EL (cell line): ENCODE results near the gene BCL6B.

Experiments used
- DNase-seq: peaks from one replicate; pipeline ENCODE4 v3.0.0-alpha.2; 2016

BCL6B gene

DNA sequence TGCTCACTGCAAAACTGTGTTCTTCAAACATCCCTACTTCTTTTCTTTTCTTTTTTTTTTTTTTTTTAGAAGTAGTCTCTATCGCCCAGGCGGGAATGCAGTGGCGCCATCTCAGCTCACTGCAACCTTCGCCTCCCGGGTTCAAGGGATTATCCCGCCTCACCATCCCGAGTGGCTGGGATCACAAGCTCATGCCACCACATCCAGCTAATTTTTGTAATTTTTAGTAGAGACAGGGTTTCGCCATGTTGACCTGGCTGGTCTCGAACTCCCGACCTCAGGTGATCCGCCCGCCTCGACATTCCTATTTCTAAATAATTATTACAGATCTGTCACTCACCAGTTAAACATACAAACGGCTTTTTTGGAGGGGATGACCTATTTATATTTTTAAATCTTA lies 11.4 kb upstream of the BCL6B start:
- no peak for DNase-seq

- DNase-seq: no peak
Measured at GRCh38 chr17:7011942-7012254, 11.0 kb upstream of the BCL6B start.

DNA sequence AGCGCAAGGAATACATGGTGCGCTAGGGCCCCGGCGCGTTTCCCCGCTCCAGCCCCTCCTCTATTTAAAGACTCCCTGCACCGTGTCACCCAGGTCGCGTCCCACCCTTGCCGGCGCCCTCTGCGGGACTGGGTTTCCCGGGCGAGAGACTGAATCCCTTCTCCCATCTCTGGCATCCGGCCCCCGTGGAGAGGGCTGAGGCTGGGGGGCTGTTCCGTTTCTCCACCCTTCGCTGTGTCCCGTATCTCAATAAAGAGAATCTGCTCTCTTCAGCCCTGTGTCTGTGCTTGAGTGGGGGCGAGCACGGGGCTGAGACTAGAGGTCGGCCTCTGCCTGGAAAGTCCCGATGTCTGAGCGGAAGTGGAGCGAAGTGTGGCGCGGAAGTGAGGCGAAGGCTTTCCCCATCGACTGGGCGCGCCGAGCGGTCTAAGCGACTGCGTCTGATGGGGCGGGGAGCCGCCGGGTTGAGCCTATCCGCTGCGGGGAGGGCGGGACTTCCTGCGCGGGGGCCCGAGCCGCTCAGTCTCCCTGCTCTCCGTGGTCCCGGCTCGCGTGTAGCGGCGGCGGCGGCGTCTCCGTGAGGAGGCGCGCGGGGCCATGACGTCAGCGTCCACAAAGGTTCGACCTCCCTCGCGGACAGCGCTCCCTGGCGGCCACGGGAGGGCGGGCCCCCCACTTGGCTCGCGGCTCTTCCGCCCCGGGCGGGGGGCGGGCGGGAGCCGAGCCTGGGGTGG lies 8.4 kb upstream of the BCL6B start:
- DNase-seq: peak; percentile 98

GRCh38 chr17:7014995-7015958 lies 7.6 kb upstream of the BCL6B start:
- peak; percentile 65 for DNase-seq

GRCh38 chr17:7016418-7016817 lies 6.4 kb upstream of the BCL6B start:
- no peak for DNase-seq

DNA sequence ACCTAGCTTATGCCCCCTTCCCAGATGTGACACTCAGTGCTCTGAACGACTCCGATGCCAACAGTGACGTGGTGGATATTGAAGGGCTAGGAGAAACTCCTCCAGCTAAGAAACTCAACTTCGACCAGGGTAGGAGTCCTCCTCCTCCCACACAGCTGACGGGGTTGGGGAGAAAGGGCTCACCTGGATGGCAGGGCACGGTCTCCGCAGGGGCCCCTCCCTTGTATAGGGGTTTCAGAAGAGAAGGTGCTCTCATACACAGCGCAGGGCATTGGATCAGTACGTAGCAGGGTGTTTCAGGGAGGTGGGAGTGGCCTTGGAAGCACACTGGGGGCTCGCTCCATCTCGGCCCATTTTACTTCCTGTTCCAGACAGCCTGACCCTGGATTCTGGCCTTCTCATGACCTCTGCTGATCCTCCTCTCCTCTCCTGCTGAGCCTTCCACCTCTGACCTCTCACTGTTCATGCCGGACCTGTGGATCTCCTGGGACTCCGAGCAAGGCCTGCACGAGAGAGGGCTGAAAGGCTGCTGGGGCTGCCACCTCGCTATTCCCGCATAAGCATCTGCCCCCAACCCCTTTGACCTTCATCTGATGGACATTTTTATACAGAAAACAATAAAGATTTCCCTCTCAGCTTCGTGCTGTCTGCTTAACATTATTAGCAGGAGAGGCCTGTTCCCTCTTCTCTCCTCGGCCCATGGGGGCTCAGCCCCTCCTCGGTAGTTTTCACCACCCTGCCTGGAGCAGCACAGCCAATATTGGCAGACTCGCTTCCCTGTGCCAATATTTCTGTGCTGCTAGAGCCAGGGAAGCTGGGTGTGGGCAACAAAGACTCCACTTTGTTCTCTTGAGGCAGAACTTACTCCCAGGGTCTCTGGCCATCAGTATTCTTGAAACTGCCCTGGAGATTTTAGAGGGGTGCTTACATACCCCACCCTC lies 5.7 kb upstream of the BCL6B start:
- DNase-seq: no peak

DNA sequence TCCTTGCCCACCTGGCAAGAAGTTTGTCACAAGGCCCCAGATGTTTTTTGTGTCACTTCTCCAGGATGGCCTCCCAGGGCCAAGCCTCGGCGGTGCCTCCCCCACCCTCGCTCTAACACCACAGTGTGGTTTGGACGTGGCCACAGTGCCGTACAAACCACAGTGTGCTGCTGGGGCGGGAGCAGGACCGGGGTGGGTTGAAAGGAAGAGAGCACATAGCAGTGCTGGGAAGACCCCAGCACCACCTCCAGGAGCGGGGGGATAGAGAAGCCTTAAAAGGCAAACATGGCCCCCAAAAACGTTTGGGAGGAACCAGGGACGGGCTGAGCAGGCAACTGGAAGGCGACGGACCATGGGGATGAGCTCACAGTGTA lies 5.0 kb upstream of the BCL6B start:
- DNase-seq: no peak

GRCh38 chr17:7018331-7018964 lies 4.4 kb upstream of the BCL6B start:
- DNase-seq: no peak

DNA sequence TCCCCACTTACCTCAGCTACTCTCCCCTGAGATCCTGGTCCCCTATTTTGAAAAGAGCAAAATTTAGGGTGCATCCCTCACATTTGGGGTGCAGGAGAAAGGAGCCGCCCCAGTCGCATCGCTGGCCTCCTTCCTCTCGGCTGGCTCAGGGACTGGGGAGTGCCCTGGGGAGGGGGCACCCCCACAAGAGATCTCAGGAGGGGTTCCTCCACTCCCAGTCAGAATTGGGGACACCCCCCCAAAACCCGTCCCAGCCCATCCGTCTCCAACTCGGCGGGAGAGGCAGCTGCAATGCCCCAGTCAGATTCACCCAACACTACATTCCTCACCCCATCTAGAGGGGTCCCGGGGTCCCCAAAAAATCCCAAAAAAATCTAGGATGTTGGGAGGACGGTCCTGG lies 3.5 kb upstream of the BCL6B start:
- no peak for DNase-seq

GRCh38 chr17:7019839-7020519 lies 2.9 kb upstream of the BCL6B start:
- peak; percentile 60 for DNase-seq

DNA sequence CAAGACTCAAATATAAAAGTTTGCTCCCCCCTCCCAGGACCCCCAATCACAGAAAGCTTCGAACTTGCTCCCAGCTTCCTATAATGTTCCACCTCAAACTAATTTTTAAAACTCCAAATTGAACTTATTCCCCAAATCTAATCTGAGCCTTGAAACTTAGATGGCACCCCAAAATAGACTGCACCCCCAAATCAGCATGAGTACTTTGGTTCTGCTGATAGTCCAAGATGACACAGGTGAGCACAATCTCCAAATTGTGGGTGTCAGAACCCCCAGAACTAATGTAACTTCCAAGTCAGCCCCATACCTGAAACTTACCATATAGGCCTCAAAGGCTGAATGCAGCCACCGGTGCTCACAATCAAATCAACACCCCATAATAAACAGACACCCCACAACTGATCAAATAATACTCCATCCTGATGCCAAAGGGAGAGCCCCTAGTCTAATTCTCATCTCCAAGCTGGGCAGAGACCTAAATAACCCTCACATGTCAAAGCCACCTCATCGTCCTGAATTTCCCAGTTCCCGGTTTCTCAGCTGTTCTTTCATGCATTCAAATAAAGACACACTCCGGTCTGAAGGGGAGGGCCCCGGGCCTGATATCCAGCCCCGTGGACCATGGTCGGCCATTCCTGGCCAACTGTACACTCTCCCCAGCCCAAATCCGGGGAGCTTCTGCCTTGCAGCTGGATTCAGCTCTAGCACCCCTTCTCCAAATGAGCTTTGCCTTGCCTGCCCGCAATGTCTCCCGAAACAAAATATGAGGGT lies 1.8 kb upstream of the BCL6B start:
- no peak for DNase-seq

DNA sequence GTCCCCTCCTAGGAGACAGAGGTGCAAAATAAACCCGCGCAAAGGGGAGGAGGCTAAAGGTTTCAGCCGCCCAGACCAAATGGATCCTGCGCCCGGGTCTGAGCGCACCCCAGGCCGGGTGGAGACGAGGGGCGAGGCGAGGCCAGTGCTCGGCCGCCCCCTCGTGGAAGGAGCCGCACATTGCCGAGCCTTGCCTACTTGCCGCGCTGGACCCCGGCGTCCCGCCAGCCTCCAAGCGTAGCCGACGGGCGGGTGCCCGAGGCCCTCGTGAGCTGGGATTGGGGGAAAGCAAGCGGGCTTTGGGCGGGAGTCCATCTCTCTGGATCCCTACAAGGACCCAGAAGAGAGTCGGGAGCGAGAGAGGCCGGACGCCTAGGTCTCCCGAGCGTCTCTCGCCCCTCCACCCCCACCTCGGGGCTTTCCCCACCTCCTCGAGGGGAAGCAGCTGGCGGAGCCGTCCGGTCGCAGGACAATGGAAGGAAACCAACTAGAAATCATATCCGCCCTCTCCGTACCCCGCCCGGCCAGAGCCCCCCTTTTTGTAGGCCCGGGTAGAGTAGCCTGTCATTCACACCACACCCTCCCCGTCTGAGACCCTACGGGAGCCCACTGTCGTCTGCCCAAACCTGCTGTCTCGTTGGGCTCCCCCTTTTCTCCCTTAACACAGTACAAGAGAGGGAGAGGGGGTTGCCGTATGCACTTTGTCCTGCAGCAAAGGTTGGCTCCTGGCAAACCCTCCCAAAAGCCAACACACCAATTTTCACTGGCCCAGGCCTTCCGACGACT lies 664 bp upstream of the BCL6B start:
- peak; percentile 72 for DNase-seq

DNA sequence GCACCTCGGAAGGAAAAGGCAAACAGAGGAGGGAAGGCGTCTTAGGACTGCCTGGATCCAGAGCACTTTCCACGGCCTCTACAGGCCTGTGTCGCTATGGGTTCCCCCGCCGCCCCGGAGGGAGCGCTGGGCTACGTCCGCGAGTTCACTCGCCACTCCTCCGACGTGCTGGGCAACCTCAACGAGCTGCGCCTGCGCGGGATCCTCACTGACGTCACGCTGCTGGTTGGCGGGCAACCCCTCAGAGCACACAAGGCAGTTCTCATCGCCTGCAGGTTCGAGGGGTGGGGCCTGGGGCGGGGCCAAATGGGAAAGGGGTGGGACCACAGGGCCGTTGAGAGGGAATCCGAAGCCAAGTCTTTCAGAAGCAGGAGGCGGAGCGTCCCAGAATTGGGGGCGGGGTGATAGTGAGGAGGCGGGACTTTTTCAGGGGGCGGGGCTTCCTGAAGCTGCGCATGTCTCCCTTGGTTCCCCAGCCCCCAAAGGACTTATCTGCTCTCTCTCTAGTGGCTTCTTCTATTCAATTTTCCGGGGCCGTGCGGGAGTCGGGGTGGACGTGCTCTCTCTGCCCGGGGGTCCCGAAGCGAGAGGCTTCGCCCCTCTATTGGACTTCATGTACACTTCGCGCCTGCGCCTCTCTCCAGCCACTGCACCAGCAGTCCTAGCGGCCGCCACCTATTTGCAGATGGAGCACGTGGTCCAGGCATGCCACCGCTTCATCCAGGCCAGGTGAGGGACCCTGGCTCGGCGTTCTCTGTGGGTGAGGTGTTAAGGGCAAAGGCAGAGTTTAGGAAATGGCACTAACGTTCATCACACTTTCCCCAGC lies 939 bp downstream of the BCL6B start:
- peak; percentile 84 for DNase-seq

- DNase-seq: no peak
Measured at GRCh38 chr17:7024402-7024785, 1.5 kb downstream of the BCL6B start.

DNA sequence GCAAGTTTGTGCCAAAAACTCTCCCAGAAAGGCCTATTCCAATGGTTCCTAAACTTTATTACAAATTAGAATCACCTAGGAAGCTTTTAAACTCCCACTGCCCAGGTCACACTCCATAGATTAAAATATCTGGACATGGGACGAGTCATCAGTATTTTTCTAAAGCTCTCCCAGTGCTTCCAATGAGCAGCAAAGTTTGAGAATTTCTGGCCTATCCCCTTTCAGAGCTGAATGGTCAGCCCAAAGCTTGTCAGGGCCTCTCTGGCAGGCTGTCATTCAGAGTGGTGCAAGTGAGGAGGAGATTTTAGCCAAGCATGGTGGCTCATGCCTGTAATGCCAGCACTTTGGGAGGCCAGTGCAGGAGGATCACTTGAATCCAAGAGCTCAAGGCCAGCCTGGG lies 2.4 kb downstream of the BCL6B start:
- no peak for DNase-seq

DNA sequence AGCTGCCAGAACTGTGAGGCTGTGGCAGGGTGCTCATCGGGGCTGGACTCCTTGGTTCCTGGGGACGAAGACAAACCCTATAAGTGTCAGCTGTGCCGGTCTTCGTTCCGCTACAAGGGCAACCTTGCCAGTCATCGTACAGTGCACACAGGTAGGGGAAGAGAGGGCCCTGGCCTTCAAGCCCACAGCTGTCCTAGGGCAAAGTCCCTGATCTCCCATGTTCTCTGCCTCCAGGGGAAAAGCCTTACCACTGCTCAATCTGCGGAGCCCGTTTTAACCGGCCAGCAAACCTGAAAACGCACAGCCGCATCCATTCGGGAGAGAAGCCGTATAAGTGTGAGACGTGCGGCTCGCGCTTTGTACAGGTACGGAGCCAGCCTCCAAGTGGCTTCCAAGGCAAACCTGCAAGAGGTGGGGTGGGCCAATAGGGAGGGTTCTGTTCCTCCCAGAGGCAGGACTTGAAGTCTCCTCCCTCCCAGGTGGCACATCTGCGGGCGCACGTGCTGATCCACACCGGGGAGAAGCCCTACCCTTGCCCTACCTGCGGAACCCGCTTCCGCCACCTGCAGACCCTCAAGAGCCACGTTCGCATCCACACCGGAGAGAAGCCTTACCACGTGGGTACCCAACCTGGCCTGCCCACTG lies 3.7 kb downstream of the BCL6B start:
- no peak for DNase-seq

DNA sequence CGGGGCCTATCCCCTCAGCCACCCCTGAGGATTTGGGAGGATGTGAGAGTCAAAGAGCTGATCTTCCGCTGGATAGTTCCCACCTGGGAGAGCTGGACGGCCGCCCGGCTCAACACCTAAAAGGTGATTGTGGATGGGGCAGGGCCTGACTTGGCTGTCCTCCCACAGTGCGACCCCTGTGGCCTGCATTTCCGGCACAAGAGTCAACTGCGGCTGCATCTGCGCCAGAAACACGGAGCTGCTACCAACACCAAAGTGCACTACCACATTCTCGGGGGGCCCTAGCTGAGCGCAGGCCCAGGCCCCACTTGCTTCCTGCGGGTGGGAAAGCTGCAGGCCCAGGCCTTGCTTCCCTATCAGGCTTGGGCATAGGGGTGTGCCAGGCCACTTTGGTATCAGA lies 4.5 kb downstream of the BCL6B start:
- no peak for DNase-seq

GRCh38 chr17:7029096-7029495 lies 6.2 kb downstream of the BCL6B start:
- no peak for DNase-seq

- DNase-seq: no peak
Measured at GRCh38 chr17:7029659-7030058, 6.8 kb downstream of the BCL6B start.
